A549 (cell line): ENCODE results near the gene ZNF48. TPM values are rescaled to one million over a fixed set of nuclear protein-coding genes. Genes with fewer than 3 reads are reported as not detected.

Experiments used
- ATAC-seq, 2 experiments: fragments of 200-7000 bp in 1 of 2; fragments of >200 bp in 1 of 2; cut with Nextera tagmentation in 1 of 2; cut with Tn5 transposase in 1 of 2; 3 replicates each; pipeline versions ENCODE4 v1.8.0 to v1.9.1; 2018 to 2020; ENCODE audit warnings: mild to moderate bottlenecking in 1 of 2, moderate library complexity in 1 of 2
- CTCF ChIA-PET: fragments of 300-600 bp; sonication (Branson Sonifier 250); formaldehyde crosslinking; extraction: SDS; loops from one replicate; lab custom pipeline; 2021; ENCODE audit warnings: antibody characterized with exemption, inconsistent platforms; lab: Yijun Ruan, JAX
- POLR2A ChIA-PET: fragments of 350-600 bp; formaldehyde crosslinking; extraction: SDS; loops from one replicate; lab custom pipeline; 2021; ENCODE audit warnings: antibody characterized with exemption, inconsistent platforms; lab: Yijun Ruan, JAX
- DNase-seq, 2 experiments: peaks; one replicate each; pipeline versions ENCODE4 v3.0.0 to v3.0.0-alpha.2; 2011 to 2016; ENCODE audit warnings: low read depth in 1 of 2, low spot score in 1 of 2
- FAIRE-seq: peaks from 2 replicates; lab custom pipeline; 2011; peaks lifted over from hg19 to GRCh38; lab: Jason Lieb, UNC
- H3K27ac ChIP-seq, 2 experiments: fragments of >200 bp; sonication (Bioruptor Twin); formaldehyde crosslinking; 3 replicates each; pipeline ENCODE4 v1.5.1; 2016 to 2017
- H3K4me1 ChIP-seq: fragments of >200 bp; sonication (Bioruptor Twin); formaldehyde crosslinking; 3 replicates; pipeline ENCODE4 v1.6.1; 2016
- H3K4me2 ChIP-seq: fragments of >200 bp; sonication (Bioruptor Twin); formaldehyde crosslinking; 3 replicates; pipeline ENCODE4 v1.6.1; 2016
- H3K4me3 ChIP-seq: fragments of >200 bp; sonication (Bioruptor Twin); formaldehyde crosslinking; 3 replicates; pipeline ENCODE4 v1.5.1; 2016
- H3K9me3 ChIP-seq: fragments of >200 bp; sonication (Bioruptor Twin); formaldehyde crosslinking; 3 replicates; pipeline ENCODE4 v1.6.1; 2016
- BCL3 ChIP-seq: fragments of >200 bp; sonication (Bioruptor Twin); formaldehyde crosslinking; IDR thresholded peaks from 3 replicates; pipeline ENCODE4 v1.6.1; 2016
- CEBPB ChIP-seq, 2 experiments: fragments of >200 bp in 1 of 2; sonication (Bioruptor Twin) in 1 of 2; formaldehyde crosslinking in 1 of 2; IDR thresholded peaks; 2 replicates each; pipeline ENCODE4 v1.6.1; 2012 to 2016
- CTCF ChIP-seq: fragments of >200 bp; sonication (Bioruptor Twin); formaldehyde crosslinking; IDR thresholded peaks from 3 replicates; pipeline ENCODE4 v1.5.1; 2016
- E2F6 ChIP-seq: IDR thresholded peaks from 2 replicates; pipeline ENCODE4 v1.6.1; 2012; ENCODE audit warnings: low read depth, borderline replicate concordance
- FOSB ChIP-seq: fragments of 250-450 bp; sonication (Bioruptor Pico); IDR thresholded peaks from 2 replicates; pipeline ENCODE4 v1.5.0; 2020; ENCODE audit warnings: mild to moderate bottlenecking, moderate library complexity
- FOSL2 ChIP-seq, 2 experiments: fragments of 450-650 bp in 1 of 2; fragments of >200 bp in 1 of 2; sonication (Bioruptor Twin) in 1 of 2; formaldehyde crosslinking; IDR thresholded peaks; 2 replicates each; pipeline versions ENCODE4 v1.5.0 to v1.6.1; 2016 to 2020; ENCODE audit warnings: mild to moderate bottlenecking in 1 of 2, moderate library complexity in 1 of 2
- HES2 ChIP-seq: fragments of >200 bp; sonication (Bioruptor Twin); formaldehyde crosslinking; IDR thresholded peaks from 2 replicates; pipeline ENCODE4 v1.6.1; 2016
- HEYL ChIP-seq: fragments of 250-450 bp; sonication (Bioruptor Pico); IDR thresholded peaks from 2 replicates; pipeline ENCODE4 v1.8.0; 2021; ENCODE audit warnings: mild to moderate bottlenecking, moderate library complexity
- HMGXB4 ChIP-seq: fragments of 250-450 bp; sonication (Bioruptor Pico); IDR thresholded peaks from 2 replicates; pipeline ENCODE4 v1.5.0; 2021; ENCODE audit warnings: mild to moderate bottlenecking, moderate library complexity, borderline replicate concordance
- HOXB13 ChIP-seq: fragments of 250-450 bp; sonication (Bioruptor Pico); IDR thresholded peaks from 2 replicates; pipeline ENCODE4 v1.5.0; 2020; ENCODE audit warnings: low read depth, mild to moderate bottlenecking, moderate library complexity
- JUN ChIP-seq, 2 experiments: fragments of >200 bp; sonication (Bioruptor Twin); formaldehyde crosslinking; IDR thresholded peaks; 2 replicates in 1 of 2; 3 replicates in 1 of 2; pipeline ENCODE4 v1.6.1; 2016 to 2017
- MAFK ChIP-seq: fragments of 450-650 bp; IDR thresholded peaks from 2 replicates; pipeline ENCODE4 v1.6.1; 2014; ENCODE audit not compliant: partially characterized antibody
- MAX ChIP-seq: IDR thresholded peaks from 2 replicates; pipeline ENCODE4 v1.6.1; 2012
- PBX3 ChIP-seq: IDR thresholded peaks from 2 replicates; pipeline ENCODE4 v1.6.1; 2012
- PHF8 ChIP-seq: fragments of 200-600 bp; sonication (generic); IDR thresholded peaks from 2 replicates; pipeline ENCODE4 v1.6.1; 2016; ENCODE audit warnings: low read depth, mild to moderate bottlenecking, antibody characterized with exemption, moderate library complexity, borderline replicate concordance
- POLR2A ChIP-seq: IDR thresholded peaks from 2 replicates; pipeline ENCODE4 v1.6.1; 2012; ENCODE audit warnings: mild to moderate bottlenecking, low read length
- RAD21 ChIP-seq, 2 experiments: fragments of >200 bp in 1 of 2; sonication (Bioruptor Twin) in 1 of 2; formaldehyde crosslinking in 1 of 2; IDR thresholded peaks in 1 of 2; conservative IDR thresholded peaks in 1 of 2; 2 replicates in 1 of 2; 3 replicates in 1 of 2; pipeline ENCODE4 v1.6.1; 2012 to 2018; ENCODE audit warnings: inconsistent platforms in 1 of 2
- RNF2 ChIP-seq: fragments of 200-600 bp; sonication (generic); IDR thresholded peaks from 2 replicates; pipeline ENCODE4 v1.6.1; 2016; ENCODE audit warnings: low read depth, mild to moderate bottlenecking, antibody characterized with exemption, moderate library complexity, borderline replicate concordance
- SMC3 ChIP-seq: fragments of >200 bp; sonication (Bioruptor Twin); formaldehyde crosslinking; IDR thresholded peaks from 3 replicates; pipeline ENCODE4 v1.6.1; 2018; ENCODE audit warnings: inconsistent platforms
- SREBF2 ChIP-seq: fragments of 450-650 bp; IDR thresholded peaks from 2 replicates; pipeline ENCODE4 v1.6.1; 2014; ENCODE audit warnings: mild to moderate bottlenecking, moderate library complexity
- WGBS: methylation state at CpG from one replicate; pipeline ENCODE4 v1.1.6; 2017; ENCODE audit errors: missing lambda C conversion rate; 5-methylcytosine and 5-hydroxymethylcytosine counted together
- polyA plus RNA-seq, 4 experiments: library from polyadenylated mRNA; depleted of rRNA in 3 of 4; stranded (reverse); fragments of >200 nt; fragmentation: RNase III in 1 of 4; extraction: RNeasy Plus Mini Kit Qiagen cat#74134 plus additional on column Dnase treatment in 1 of 4; gene quantifications; 2 replicates in 3 of 4; 3 replicates in 1 of 4; pipeline ENCODE4 v1.2.3, GENCODE V29; 2011 to 2017

The ZNF48 gene
- polyA plus RNA-seq, 2 of the 4 experiments (the other 2 are of a cell fraction): 9.3 to 10.4 TPM

- no peak for DNase-seq
- ChIA-PET POLR2A (interaction anchor here (1.0 kb wide), 1 partner anchor 17 kb away, joined by 3 read pairs; no protein-coding TSS in a partner anchor), CTCF (interaction anchor here (0.6 to 2.1 kb wide), 5 partner anchors 12 to 363 kb away, joined by 3 to 6 read pairs (median 4); no protein-coding TSS in a partner anchor)
- no peak overlapping the region for H3K4me3 ChIP-seq
- 94% methylated on average over 8 of the region's 8 CpGs for WGBS
- H3K27ac ChIP-seq: peak overlapping the region in 1 of 2 experiments; percentile 96; a peak in 2 of 6 replicates
- ATAC-seq: no peak
- H3K4me1 ChIP-seq: peaks cover 15% of the 10 kb centered on the region
- H3K4me2 ChIP-seq: no peak overlapping the region
- FAIRE-seq: no peak
- TF ChIP-seq HEYL (CRISPR knock-in tag) (no peak), SMC3 (no peak), RAD21 (conservative IDR thresholded peaks at IDR 0.05 in 1 of 2, IDR thresholded peaks at IDR 0.05 in 1 of 2) (no peak), HMGXB4 (CRISPR knock-in tag) (no peak), RNF2 (no peak), PBX3 (no peak)
- H3K9me3 ChIP-seq: no peaks in the 10 kb centered on the region
Observed at GRCh38 chr16:30376461-30376902, 18.7 kb upstream of the ZNF48 start.

GRCh38 chr16:30377050-30377811 lies 18.0 kb upstream of the ZNF48 start:
- no peak for DNase-seq
- ATAC-seq: no peak; a peak in 1 of 6 replicates
- peak overlapping the region; percentile 93 to 96 for H3K27ac ChIP-seq
- H3K9me3 ChIP-seq: no peaks in the 10 kb centered on the region
- 59% methylated on average over 25 of the region's 29 CpGs for WGBS
- H3K4me1 ChIP-seq: peaks cover 12% of the 10 kb centered on the region
- peak; percentile 52; the same call in 1 of the 2 replicates for TF ChIP-seq POLR2A
- no peak for TF ChIP-seq SREBF2
- peak overlapping the region; percentile 84 for H3K4me3 ChIP-seq
- ChIA-PET CTCF (interaction anchor here (0.8 to 2.1 kb wide), 3 partner anchors 13 to 284 kb away, joined by 3 to 6 read pairs (median 3); no protein-coding TSS in a partner anchor), POLR2A (interaction anchor here (0.6 to 2.0 kb wide), 5 partner anchors 17 to 931 kb away, joined by 3 to 7 read pairs (median 4); partner anchors contain the start of genes ZNF48 and ZNF771)
- no peak for FAIRE-seq
- H3K4me2 ChIP-seq: peak overlapping the region; percentile 73

- Histone ChIP-seq H3K4me2 (peak overlapping the region; percentile 73), H3K27ac (peak overlapping the region; percentile 93 to 96), H3K4me3 (peak overlapping the region; percentile 84), H3K4me1 (peaks cover 12% of the 10 kb centered on the region), H3K9me3 (no peaks in the 10 kb centered on the region)
- ChIA-PET POLR2A (interaction anchor here (0.6 to 2.0 kb wide), 5 partner anchors 17 to 932 kb away, joined by 3 to 7 read pairs (median 4); partner anchors contain the start of genes ZNF48 and ZNF771), CTCF (interaction anchor here (1.0 to 2.1 kb wide), 4 partner anchors 13 to 34 kb away, joined by 3 to 6 read pairs (median 6); partner anchors contain the start of gene ZNF48)
- no peak for FAIRE-seq
- peak; percentile 93 to 94 for DNase-seq
- TF ChIP-seq JUN (IDR thresholded peaks at IDR 0.05) (peak; percentile 81 to 96), PHF8 (peak; percentile 89), FOSL2 (IDR thresholded peaks at IDR 0.05) (no peak), FOSL2 (CRISPR knock-in tag; IDR thresholded peaks at IDR 0.05) (no peak), SREBF2 (no peak), CTCF (no peak), BCL3 (peak; percentile 63; the same call in 2 of the 3 replicates), HOXB13 (peak; percentile 58; the same call in 1 of the 2 replicates), FOSB (0 out of 2 replicates have a peak, but pooled peaks have one; percentile 59), MAX (peak; percentile 83), HES2 (no peak), MAFK (no peak), E2F6 (peak; percentile 80; the same call in 1 of the 2 replicates), CEBPB (IDR thresholded peaks at IDR 0.05) (no peak), HEYL (CRISPR knock-in tag) (no peak)
- ATAC-seq: peak; percentile 75 to 76
- WGBS: 1% methylated on average over 31 of the region's 39 CpGs
Observed at GRCh38 chr16:30377812-30378235, 17.4 kb upstream of the ZNF48 start.
